Activated T-helper 2 cell treated with anti-CD3 and anti-CD28 coated beads, Interferon-gamma antibody, Interleukin-2, Interleukin-4, amounts not matched to agents 10 μg/mL and 5 μg/mL and 100 μg/mL, durations not matched to agents 14 hours and 24 hours and 36 hours (primary cell): ENCODE results near the gene CLINT1. TPM values are rescaled to one million over a fixed set of nuclear protein-coding genes. Genes with fewer than 3 reads are reported as not detected.

Experiments
- DNase-seq: peaks from one replicate; pipeline ENCODE4 v3.0.0; 2021; ENCODE audit warnings: low spot score
- H3K27ac Mint-ChIP-seq: one replicate; pipeline ENCODE4 v1.8.0; 2021; ENCODE audit warnings: mixed read lengths
- H3K27me3 Mint-ChIP-seq: one replicate; pipeline ENCODE4 v1.8.0; 2021; ENCODE audit warnings: low read depth, mixed read lengths
- H3K36me3 Mint-ChIP-seq: one replicate; pipeline ENCODE4 v1.8.0; 2021; ENCODE audit warnings: low read depth, mixed read lengths
- H3K4me1 Mint-ChIP-seq: one replicate; pipeline ENCODE4 v1.8.0; 2021; ENCODE audit warnings: low read depth, mixed read lengths
- H3K4me3 Mint-ChIP-seq: one replicate; pipeline ENCODE4 v1.8.0; 2021; ENCODE audit warnings: low read depth, mild to moderate bottlenecking, moderate library complexity, mixed read lengths
- H3K9me3 Mint-ChIP-seq: one replicate; pipeline ENCODE4 v1.8.0; 2021; ENCODE audit warnings: mixed read lengths
- intact Hi-C: fragments of 100-400 bp; cut with micrococcal nuclease; formaldehyde crosslinking; loops from one replicate; pipeline ENCODE4 v1.15.1; 2023
- total RNA-seq: library from RNA; stranded (reverse); gene quantifications from 2 replicates; pipeline ENCODE4 v1.2.3, GENCODE V29; 2022

The CLINT1 gene
- total RNA-seq, 1 donor from 2014 or later: 95.2 TPM

GRCh38 chr5:157827423-157827822, 31.5 kb downstream of the CLINT1 start:
- Mint-ChIP-seq H3K4me1 (peaks cover 25% of the 10 kb centered on the region), H3K4me3 (no peak overlapping the region), H3K9me3 (peaks cover under 1% of the 10 kb centered on the region), H3K27me3 (no peaks in the 10 kb centered on the region), H3K27ac (no peak overlapping the region), H3K36me3 (peaks cover 8% of the 10 kb centered on the region)
- DNase-seq: no peak
- intact Hi-C loops: no loop called here

- Mint-ChIP-seq H3K36me3 (peaks cover 13% of the 10 kb centered on the region), H3K27me3 (no peaks in the 10 kb centered on the region), H3K9me3 (peaks cover 4% of the 10 kb centered on the region), H3K4me1 (peaks cover 39% of the 10 kb centered on the region), H3K27ac (no peak overlapping the region), H3K4me3 (no peak overlapping the region)
- no peak for DNase-seq
- intact Hi-C loops: no loop called here
Measured at GRCh38 chr5:157823655-157824054, 35.3 kb downstream of the CLINT1 start.

- Mint-ChIP-seq H3K4me3 (no peak overlapping the region), H3K27me3 (no peaks in the 10 kb centered on the region), H3K4me1 (peaks cover 32% of the 10 kb centered on the region), H3K36me3 (peaks cover 24% of the 10 kb centered on the region), H3K9me3 (peaks cover 4% of the 10 kb centered on the region), H3K27ac (peak overlapping the region; percentile 67)
- DNase-seq: no peak
- intact Hi-C loops: no loop called here
Measured at GRCh38 chr5:157821822-157822622, 36.9 kb downstream of the CLINT1 start.

GRCh38 chr5:157821405-157821804, 37.5 kb downstream of the CLINT1 start:
- DNase-seq: no peak
- no peaks in the 10 kb centered on the region for H3K27me3 Mint-ChIP-seq
- peaks cover 32% of the 10 kb centered on the region for H3K4me1 Mint-ChIP-seq
- peaks cover 27% of the 10 kb centered on the region for H3K36me3 Mint-ChIP-seq
- H3K27ac Mint-ChIP-seq: peak overlapping the region; percentile 67
- no peak overlapping the region for H3K4me3 Mint-ChIP-seq
- intact Hi-C loops: no loop called here
- H3K9me3 Mint-ChIP-seq: peaks cover 4% of the 10 kb centered on the region

GRCh38 chr5:157820593-157821252, 38.2 kb downstream of the CLINT1 start:
- Mint-ChIP-seq H3K9me3 (peaks cover 4% of the 10 kb centered on the region), H3K36me3 (peaks cover 27% of the 10 kb centered on the region), H3K27me3 (no peaks in the 10 kb centered on the region), H3K4me1 (peaks cover 27% of the 10 kb centered on the region), H3K27ac (no peak overlapping the region), H3K4me3 (no peak overlapping the region)
- intact Hi-C loops: loop anchor here (1.0 kb wide), 2 partner anchors 98 to 129 kb away; no protein-coding TSS in a partner anchor
- no peak for DNase-seq

GRCh38 chr5:157819502-157820115, 39.3 kb downstream of the CLINT1 start:
- Mint-ChIP-seq H3K4me3 (no peak overlapping the region), H3K27ac (no peak overlapping the region), H3K36me3 (peaks cover 30% of the 10 kb centered on the region), H3K27me3 (no peaks in the 10 kb centered on the region), H3K9me3 (peaks cover 4% of the 10 kb centered on the region), H3K4me1 (peaks cover 24% of the 10 kb centered on the region)
- intact Hi-C loops: loop anchor here (1.0 kb wide), 2 partner anchors 99 to 130 kb away; no protein-coding TSS in a partner anchor
- DNase-seq: no peak

- intact Hi-C loops: no loop called here
- H3K27me3 Mint-ChIP-seq: no peaks in the 10 kb centered on the region
Measured at GRCh38 chr5:157818368-157818767, 40.6 kb downstream of the CLINT1 start.

GRCh38 chr5:157817928-157818327, 41.0 kb downstream of the CLINT1 start:
- Mint-ChIP-seq H3K36me3 (peaks cover 33% of the 10 kb centered on the region), H3K4me3 (no peak overlapping the region), H3K27ac (no peak overlapping the region), H3K9me3 (peaks cover 4% of the 10 kb centered on the region), H3K27me3 (no peaks in the 10 kb centered on the region), H3K4me1 (peaks cover 22% of the 10 kb centered on the region)
- intact Hi-C loops: no loop called here
- DNase-seq: no peak

More at GRCh38 chr5:157818368-157818767, 40.6 kb downstream of the CLINT1 start:
- peaks cover 4% of the 10 kb centered on the region for H3K9me3 Mint-ChIP-seq
- H3K27ac Mint-ChIP-seq: no peak overlapping the region
- no peak overlapping the region for H3K4me3 Mint-ChIP-seq
- H3K4me1 Mint-ChIP-seq: peaks cover 22% of the 10 kb centered on the region
- no peak for DNase-seq
- H3K36me3 Mint-ChIP-seq: peaks cover 29% of the 10 kb centered on the region

GRCh38 chr5:157817387-157817702, 41.6 kb downstream of the CLINT1 start:
- Mint-ChIP-seq H3K9me3 (peaks cover 3% of the 10 kb centered on the region), H3K4me3 (no peak overlapping the region), H3K27me3 (no peaks in the 10 kb centered on the region), H3K27ac (no peak overlapping the region), H3K36me3 (peaks cover 36% of the 10 kb centered on the region), H3K4me1 (peaks cover 20% of the 10 kb centered on the region)
- intact Hi-C loops: no loop called here
- no peak for DNase-seq

- Mint-ChIP-seq H3K9me3 (no peaks in the 10 kb centered on the region), H3K4me3 (no peak overlapping the region), H3K27ac (no peak overlapping the region), H3K4me1 (peaks cover 15% of the 10 kb centered on the region), H3K36me3 (peaks cover 39% of the 10 kb centered on the region), H3K27me3 (no peaks in the 10 kb centered on the region)
- no peak for DNase-seq
- intact Hi-C loops: loop anchor here (1.0 kb wide), 3 partner anchors 101 to 178 kb away; no protein-coding TSS in a partner anchor
Measured at GRCh38 chr5:157816682-157817386, 42.1 kb downstream of the CLINT1 start.

GRCh38 chr5:157812086-157812485, 46.9 kb downstream of the CLINT1 start:
- no peaks in the 10 kb centered on the region for H3K27me3 Mint-ChIP-seq
- no peak overlapping the region for H3K27ac Mint-ChIP-seq
- DNase-seq: no peak
- H3K36me3 Mint-ChIP-seq: peaks cover 57% of the 10 kb centered on the region
- intact Hi-C loops: no loop called here
- H3K4me3 Mint-ChIP-seq: no peak overlapping the region
- no peaks in the 10 kb centered on the region for H3K9me3 Mint-ChIP-seq
- no peaks in the 10 kb centered on the region for H3K4me1 Mint-ChIP-seq

GRCh38 chr5:157808043-157808442, 50.9 kb downstream of the CLINT1 start:
- Mint-ChIP-seq H3K9me3 (no peaks in the 10 kb centered on the region), H3K4me3 (no peak overlapping the region), H3K27ac (no peak overlapping the region), H3K4me1 (no peaks in the 10 kb centered on the region), H3K36me3 (peaks cover 73% of the 10 kb centered on the region), H3K27me3 (no peaks in the 10 kb centered on the region)
- DNase-seq: no peak
- intact Hi-C loops: no loop called here
